T-cell (primary cell): ENCODE measurements around the gene ABHD16B. TPM values are rescaled to one million over a fixed set of nuclear protein-coding genes. Genes with fewer than 3 reads are reported as not detected.
"Not testable (repeated sequence)": the region's sequence is repeated elsewhere in the genome, so short reads cannot be mapped to it uniquely, and the experiment has no call there.

Source experiments
- ATAC-seq, 4 experiments: fragments of 200-7000 bp in 3 of 4; fragments of 150-1000 bp in 1 of 4; cut with Tn5 transposase; replicated peaks in 1 of 4; 1 replicate in 3 of 4; 2 replicates in 1 of 4; pipeline ENCODE4 v1.10.0; 2021; ENCODE audit warnings: moderate library complexity in 3 of 4, mild to moderate bottlenecking in 2 of 4, moderate number of reproducible peaks in 1 of 4
- CTCF ChIA-PET, 2 donors: fragments of 300-600 bp; sonication (Branson Sonifier 250); formaldehyde crosslinking; loops; one replicate each; lab custom pipeline; 2022; ENCODE audit warnings: antibody characterized with exemption in 2 of 2; lab: Charles Lee
- POLR2A ChIA-PET, 2 donors: fragments of 300-600 bp; sonication (Branson Sonifier 250); formaldehyde crosslinking; loops; one replicate each; lab custom pipeline; 2022; ENCODE audit warnings: antibody characterized with exemption in 2 of 2; lab: Charles Lee
- DNase-seq, 35 experiments: peaks; one replicate each; pipeline versions ENCODE4 v3.0.0 to v3.0.0-alpha.2; 2013 to 2023
- H3K27ac ChIP-seq: one replicate; pipeline ENCODE4 v1.5.1; 2013; ENCODE audit warnings: low read length
- H3K27me3 ChIP-seq, 2 experiments: replicated peaks in 1 of 2; 1 replicate in 1 of 2; 2 replicates in 1 of 2; pipeline versions ENCODE4 v1.6.1 to v1.7.0; 2013; ENCODE audit warnings: low read length in 1 of 2, mixed read lengths in 1 of 2; ENCODE audit not compliant: control insufficient read depth in 2 of 2, insufficient read depth in 2 of 2; ENCODE audit errors: extremely low read depth in 1 of 2
- H3K36me3 ChIP-seq, 2 donors: 1 replicate in 1 of 2; 2 replicates in 1 of 2; pipeline versions ENCODE4 v1.6.1 to v1.7.0; 2013; ENCODE audit warnings: low read length in 1 of 2; ENCODE audit not compliant: control insufficient read depth in 2 of 2, insufficient read depth in 1 of 2; ENCODE audit errors: extremely low read depth in 1 of 2
- H3K4me1 ChIP-seq, 2 experiments: 1 replicate in 1 of 2; 2 replicates in 1 of 2; pipeline versions ENCODE4 v1.6.1 to v1.7.0; 2013; ENCODE audit warnings: low read length in 2 of 2, mixed read lengths in 1 of 2; ENCODE audit not compliant: insufficient read depth in 2 of 2, control insufficient read depth in 1 of 2; ENCODE audit errors: extremely low read depth in 1 of 2
- H3K4me3 ChIP-seq, 2 donors: 1 replicate in 1 of 2; 2 replicates in 1 of 2; pipeline versions ENCODE4 v1.5.1 to v1.7.0; 2013; ENCODE audit warnings: mild to moderate bottlenecking in 2 of 2, low read length in 1 of 2, moderate library complexity in 1 of 2; ENCODE audit not compliant: control insufficient read depth in 1 of 2; ENCODE audit errors: extremely low read depth in 1 of 2
- H3K9me3 ChIP-seq: 2 replicates; pipeline ENCODE4 v1.7.0; 2013
- H3K27ac Mint-ChIP-seq, 2 donors: one replicate each; pipeline ENCODE4 v1.8.0; 2020 to 2021; ENCODE audit warnings: mild to moderate bottlenecking in 2 of 2, mixed read lengths in 2 of 2
- H3K27me3 Mint-ChIP-seq, 2 donors: one replicate each; pipeline ENCODE4 v1.8.0; 2021 to 2022; ENCODE audit warnings: mixed read lengths in 2 of 2
- H3K36me3 Mint-ChIP-seq: one replicate; pipeline ENCODE4 v1.8.0; 2021; ENCODE audit warnings: mixed read lengths
- H3K4me1 Mint-ChIP-seq, 3 donors: one replicate each; pipeline ENCODE4 v1.8.0; 2020 to 2022; ENCODE audit warnings: mixed read lengths in 3 of 3, mild to moderate bottlenecking in 1 of 3
- H3K4me3 Mint-ChIP-seq, 3 donors: one replicate each; pipeline ENCODE4 v1.8.0; 2020 to 2022; ENCODE audit warnings: mild to moderate bottlenecking in 3 of 3, mixed read lengths in 3 of 3, moderate library complexity in 3 of 3
- H3K9me3 Mint-ChIP-seq, 3 donors: one replicate each; pipeline ENCODE4 v1.8.0; 2020 to 2022; ENCODE audit warnings: mixed read lengths in 3 of 3
- WGBS: methylation state at CpG from one replicate; pipeline ENCODE4 v1.1.5; 2013; ENCODE audit warnings: missing lambda C conversion rate; ENCODE audit not compliant: insufficient coverage; 5-methylcytosine and 5-hydroxymethylcytosine counted together
- total RNA-seq, 35 experiments: library from RNA in 6 of 35; stranded (reverse) in 6 of 35; fragments of 120-200 nt in 1 of 35; gene quantifications; one replicate each; pipeline versions ENCODE4 v1.2.1 to v1.2.4 and lab custom pipeline; 2013 to 2026

Gene ABHD16B
- total RNA-seq, 5 donors from 2014 or later (not counting 1 experiment from before 2014, with no cell fraction given): not detected

- H3K27me3 Mint-ChIP-seq, H3K4me1 Mint-ChIP-seq, H3K4me3 Mint-ChIP-seq, POLR2A ChIA-PET, H3K9me3 ChIP-seq, H3K4me1 ChIP-seq, ATAC-seq, H3K9me3 Mint-ChIP-seq, H3K27me3 ChIP-seq, DNase-seq, CTCF ChIA-PET, H3K27ac Mint-ChIP-seq, H3K4me3 ChIP-seq, H3K27ac ChIP-seq: not testable (repeated sequence)
- WGBS: 98% methylated on average over 11 of the region's 13 CpGs
- peaks cover 14% of the 10 kb centered on the region for H3K36me3 Mint-ChIP-seq
- peaks cover 43 to 62% of the 10 kb centered on the region in 2 donors for H3K36me3 ChIP-seq
Observed at GRCh38 chr20:63880901-63881300, 19.6 kb downstream of the ABHD16B start.

GRCh38 chr20:63881451-63882226 lies 20.3 kb downstream of the ABHD16B start:
- no peak overlapping the region for H3K4me3 Mint-ChIP-seq
- H3K27me3 ChIP-seq: no peaks in the 10 kb centered on the region
- POLR2A ChIA-PET: no interaction called here
- H3K9me3 Mint-ChIP-seq: no peaks in the 10 kb centered on the region
- no peak overlapping the region for H3K27ac Mint-ChIP-seq
- DNase-seq (no peak), ATAC-seq (no peak)
- H3K4me3 ChIP-seq: no peak overlapping the region
- H3K27ac ChIP-seq: no peak overlapping the region
- CTCF ChIA-PET: no interaction called here
- H3K4me1 Mint-ChIP-seq: no peaks in the 10 kb centered on the region
- no peaks in the 10 kb centered on the region for H3K9me3 ChIP-seq
- 98% methylated on average over 12 of the region's 19 CpGs for WGBS
- peaks cover 40 to 55% of the 10 kb centered on the region in 2 donors for H3K36me3 ChIP-seq
- H3K27me3 Mint-ChIP-seq: no peaks in the 10 kb centered on the region
- peaks cover 8% of the 10 kb centered on the region for H3K36me3 Mint-ChIP-seq
- peaks cover 0 to 3% of the 10 kb centered on the region in 2 experiments for H3K4me1 ChIP-seq

- peaks cover 0 to 3% of the 10 kb centered on the region in 2 experiments for H3K4me1 ChIP-seq
- ChIA-PET POLR2A (no interaction called here), CTCF (no interaction called here)
- 95% methylated on average over 20 of the region's 28 CpGs for WGBS
- peaks cover 38 to 57% of the 10 kb centered on the region in 2 donors for H3K36me3 ChIP-seq
- Mint-ChIP-seq H3K27ac (no peak overlapping the region), H3K4me3 (no peak overlapping the region), H3K36me3 (peaks cover 13% of the 10 kb centered on the region), H3K4me1 (no peaks in the 10 kb centered on the region), H3K27me3 (no peaks in the 10 kb centered on the region), H3K9me3 (no peaks in the 10 kb centered on the region)
- no peaks in the 10 kb centered on the region for H3K27me3 ChIP-seq
- no peak overlapping the region for H3K4me3 ChIP-seq
- no peak overlapping the region for H3K27ac ChIP-seq
- no peaks in the 10 kb centered on the region for H3K9me3 ChIP-seq
- DNase-seq (no peak), ATAC-seq (no peak)
Observed at GRCh38 chr20:63882257-63883200, 21.2 kb downstream of the ABHD16B start.

- CTCF ChIA-PET: no interaction called here
- no peaks in the 10 kb centered on the region for H3K9me3 Mint-ChIP-seq
- H3K36me3 ChIP-seq: peaks cover 36 to 57% of the 10 kb centered on the region in 2 donors
- no peak overlapping the region for H3K27ac Mint-ChIP-seq
- H3K4me1 ChIP-seq: peaks cover 0 to 3% of the 10 kb centered on the region in 2 experiments
- H3K36me3 Mint-ChIP-seq: peaks cover 13% of the 10 kb centered on the region
- H3K9me3 ChIP-seq: no peaks in the 10 kb centered on the region
- H3K4me1 Mint-ChIP-seq: no peaks in the 10 kb centered on the region
- WGBS: 100% methylated on average over 1 of the region's 6 CpGs
- ATAC-seq (no peak), DNase-seq (no peak)
- H3K4me3 ChIP-seq: no peak overlapping the region
- POLR2A ChIA-PET: no interaction called here
- no peak overlapping the region for H3K4me3 Mint-ChIP-seq
- H3K27me3 Mint-ChIP-seq: no peaks in the 10 kb centered on the region
- no peak overlapping the region for H3K27ac ChIP-seq
- H3K27me3 ChIP-seq: no peaks in the 10 kb centered on the region
Observed at GRCh38 chr20:63883201-63883593, 21.9 kb downstream of the ABHD16B start.

- no peaks in the 10 kb centered on the region for H3K9me3 Mint-ChIP-seq
- Histone ChIP-seq H3K27me3 (no peaks in the 10 kb centered on the region), H3K27ac (no peak overlapping the region), H3K36me3 (peaks cover 30 to 59% of the 10 kb centered on the region in 2 donors), H3K4me1 (peaks cover 0 to 3% of the 10 kb centered on the region in 2 experiments), H3K9me3 (no peaks in the 10 kb centered on the region), H3K4me3 (no peak overlapping the region)
- DNase-seq: no peak
- H3K4me3 Mint-ChIP-seq: no peak overlapping the region
- WGBS: 88% methylated on average over 18 of the region's 21 CpGs
- peaks cover 21% of the 10 kb centered on the region for H3K36me3 Mint-ChIP-seq
- ChIA-PET POLR2A (no interaction called here), CTCF (no interaction called here)
- no peak overlapping the region for H3K27ac Mint-ChIP-seq
- no peak for ATAC-seq
- no peaks in the 10 kb centered on the region for H3K4me1 Mint-ChIP-seq
- no peaks in the 10 kb centered on the region for H3K27me3 Mint-ChIP-seq
Observed at GRCh38 chr20:63884506-63885263, 23.4 kb downstream of the ABHD16B start.
